Measurements from ENCODE around the gene EVX1.

EVX1 gene

DNA sequence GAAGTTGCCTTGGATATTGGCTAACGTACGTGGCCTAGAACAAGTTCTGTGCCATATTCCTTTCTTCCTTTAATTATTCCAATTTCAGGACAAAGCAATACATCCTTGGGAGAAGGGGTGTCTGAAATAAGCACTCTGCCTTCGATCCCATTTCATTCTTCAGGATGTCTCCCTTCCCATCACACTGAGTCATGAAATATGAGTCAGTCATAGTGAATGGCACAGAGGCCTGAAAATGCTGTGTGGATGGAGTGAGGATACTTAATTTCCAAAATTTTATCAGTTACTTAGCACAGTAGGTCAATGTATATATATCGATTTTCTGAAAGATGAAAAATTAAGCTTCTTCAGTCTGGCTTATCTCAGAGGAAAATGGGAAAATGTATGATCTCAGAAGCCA is 19.5 kb downstream of the EVX1 start:
- DNase-seq (ENCODE audit: low read depth): no peak
- H3K4me3 ChIP-seq (ENCODE audit: control insufficient read depth, low read depth, low read length): no peak overlapping the region
- TF ChIP-seq, protein P1, sequence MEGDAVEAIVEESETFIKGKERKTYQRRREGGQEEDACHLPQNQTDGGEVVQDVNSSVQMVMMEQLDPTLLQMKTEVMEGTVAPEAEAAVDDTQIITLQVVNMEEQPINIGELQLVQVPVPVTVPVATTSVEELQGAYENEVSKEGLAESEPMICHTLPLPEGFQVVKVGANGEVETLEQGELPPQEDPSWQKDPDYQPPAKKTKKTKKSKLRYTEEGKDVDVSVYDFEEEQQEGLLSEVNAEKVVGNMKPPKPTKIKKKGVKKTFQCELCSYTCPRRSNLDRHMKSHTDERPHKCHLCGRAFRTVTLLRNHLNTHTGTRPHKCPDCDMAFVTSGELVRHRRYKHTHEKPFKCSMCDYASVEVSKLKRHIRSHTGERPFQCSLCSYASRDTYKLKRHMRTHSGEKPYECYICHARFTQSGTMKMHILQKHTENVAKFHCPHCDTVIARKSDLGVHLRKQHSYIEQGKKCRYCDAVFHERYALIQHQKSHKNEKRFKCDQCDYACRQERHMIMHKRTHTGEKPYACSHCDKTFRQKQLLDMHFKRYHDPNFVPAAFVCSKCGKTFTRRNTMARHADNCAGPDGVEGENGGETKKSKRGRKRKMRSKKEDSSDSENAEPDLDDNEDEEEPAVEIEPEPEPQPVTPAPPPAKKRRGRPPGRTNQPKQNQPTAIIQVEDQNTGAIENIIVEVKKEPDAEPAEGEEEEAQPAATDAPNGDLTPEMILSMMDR (IDR thresholded peaks at IDR 0.05; ENCODE audit: control insufficient read depth, insufficient read depth, low read depth, low read length, missing control alignments): no peak

DNA sequence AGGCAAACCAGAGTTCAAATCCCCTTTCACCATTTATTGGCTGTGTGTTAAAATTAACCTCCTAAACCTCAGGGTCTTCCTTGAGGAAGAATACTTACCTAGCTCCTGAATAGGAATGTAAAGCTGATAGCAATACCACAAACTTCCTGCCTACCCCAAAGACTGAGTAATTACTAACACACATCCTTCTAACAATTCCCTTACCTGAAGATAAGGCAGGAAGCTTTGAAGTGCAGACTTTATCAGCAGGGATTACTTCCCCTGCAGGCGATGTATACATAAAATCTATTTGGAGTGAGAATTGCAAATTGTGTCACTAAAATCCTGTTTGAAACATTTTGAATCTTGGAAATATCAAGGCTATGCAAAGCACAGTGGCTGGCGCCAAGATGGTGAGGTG is 21.2 kb downstream of the EVX1 start:
- H3K4me3 ChIP-seq (ENCODE audit: control insufficient read depth, low read depth, low read length): no peak overlapping the region
- TF ChIP-seq, protein P1 (IDR thresholded peaks at IDR 0.05; ENCODE audit: control insufficient read depth, insufficient read depth, low read depth, low read length, missing control alignments): no peak
- no peak for DNase-seq (ENCODE audit: low read depth)

DNA sequence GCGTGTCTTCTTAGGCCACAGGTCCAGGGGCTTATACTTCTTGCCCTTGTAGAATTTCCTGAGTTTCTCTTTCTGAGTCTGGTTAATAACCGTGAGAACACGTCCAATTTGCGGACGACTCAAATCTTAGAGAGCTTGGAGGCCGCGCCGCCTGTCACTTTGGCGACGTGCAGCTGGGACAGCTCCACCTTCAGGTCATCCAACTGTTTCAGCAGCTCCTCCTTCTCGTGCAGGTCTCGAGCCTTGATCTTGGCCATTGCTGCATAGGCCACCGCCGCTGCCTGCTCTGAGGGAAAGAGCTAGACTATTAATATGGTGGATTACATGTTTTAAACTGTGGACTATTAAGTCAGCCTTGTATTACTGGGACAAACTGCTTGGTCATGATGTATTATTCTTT is 26.9 kb downstream of the EVX1 start:
- no peak overlapping the region for H3K4me3 ChIP-seq (ENCODE audit: control insufficient read depth, low read depth, low read length)
- DNase-seq (ENCODE audit: low read depth): no peak
- TF ChIP-seq, protein P1 (IDR thresholded peaks at IDR 0.05; ENCODE audit: control insufficient read depth, insufficient read depth, low read depth, low read length, missing control alignments): no peak

DNA sequence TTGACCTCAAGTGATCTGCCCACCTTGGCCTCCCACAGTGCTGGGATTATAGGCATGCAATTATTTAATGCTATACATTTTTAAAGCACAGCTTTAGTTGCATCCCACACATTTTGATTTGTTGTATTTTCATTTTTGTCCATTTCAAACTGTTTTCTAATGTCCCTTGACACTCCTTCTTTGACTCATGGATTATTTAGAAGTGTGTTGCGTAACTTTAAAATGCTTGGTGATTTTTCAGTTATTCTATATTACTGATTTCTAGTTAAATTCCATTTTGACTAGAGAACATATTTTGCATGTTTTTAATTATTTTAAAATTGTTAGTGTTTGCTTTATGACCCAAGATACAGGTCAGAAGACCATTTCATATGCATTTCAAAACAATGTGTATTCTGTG is 28.8 kb downstream of the EVX1 start:
- no peak overlapping the region for H3K4me3 ChIP-seq (ENCODE audit: control insufficient read depth, low read depth, low read length)
- TF ChIP-seq, protein P1 (IDR thresholded peaks at IDR 0.05; ENCODE audit: control insufficient read depth, insufficient read depth, low read depth, low read length, missing control alignments): no peak
- no peak for DNase-seq (ENCODE audit: low read depth)

DNA sequence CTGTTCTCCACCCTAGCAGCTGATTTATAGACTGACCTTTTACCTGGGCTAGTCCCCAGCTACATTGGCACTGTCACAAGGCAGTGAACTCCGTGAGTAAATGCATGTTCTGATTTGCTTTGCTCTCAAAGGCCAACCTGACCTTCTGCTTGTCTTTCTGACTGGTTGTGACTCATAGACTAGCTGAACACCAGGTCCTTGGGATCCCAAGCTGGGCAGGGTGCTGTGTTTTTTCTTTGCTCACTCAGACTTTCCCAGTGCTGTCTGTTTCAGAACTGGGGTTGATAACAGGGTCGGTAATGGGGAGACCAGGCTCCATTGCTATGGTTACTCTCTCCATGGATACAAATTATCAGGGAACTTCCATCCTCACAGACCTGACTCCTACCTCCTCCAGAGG is 35.0 kb downstream of the EVX1 start:
- TF ChIP-seq, protein P1 (IDR thresholded peaks at IDR 0.05; ENCODE audit: control insufficient read depth, insufficient read depth, low read depth, low read length, missing control alignments): no peak
- no peak overlapping the region for H3K4me3 ChIP-seq (ENCODE audit: control insufficient read depth, low read depth, low read length)
- DNase-seq (ENCODE audit: low read depth): no peak

DNA sequence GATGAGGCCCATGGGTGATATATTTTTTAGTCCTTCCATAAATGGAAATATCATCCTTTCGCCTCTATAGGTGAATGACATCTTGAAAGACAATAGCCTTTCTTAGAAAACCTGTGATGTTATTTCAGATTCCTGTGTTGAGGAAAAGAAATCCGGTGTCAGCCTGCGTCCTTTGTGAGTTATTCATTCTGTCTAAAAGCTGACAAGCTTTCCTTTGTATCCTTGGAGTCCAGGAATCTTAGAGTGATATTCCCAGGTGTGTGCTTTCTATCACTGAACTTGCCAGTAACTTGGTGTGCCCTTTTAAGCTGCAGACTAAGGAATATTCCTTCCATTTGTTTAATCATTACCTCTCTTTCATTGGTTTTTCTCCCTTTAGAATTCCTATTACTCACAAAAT is 41.0 kb downstream of the EVX1 start:
- no peak for DNase-seq (ENCODE audit: low read depth)
- TF ChIP-seq, protein P1 (IDR thresholded peaks at IDR 0.05; ENCODE audit: control insufficient read depth, insufficient read depth, low read depth, low read length, missing control alignments): no peak
- H3K4me3 ChIP-seq (ENCODE audit: control insufficient read depth, low read depth, low read length): no peak overlapping the region

DNA sequence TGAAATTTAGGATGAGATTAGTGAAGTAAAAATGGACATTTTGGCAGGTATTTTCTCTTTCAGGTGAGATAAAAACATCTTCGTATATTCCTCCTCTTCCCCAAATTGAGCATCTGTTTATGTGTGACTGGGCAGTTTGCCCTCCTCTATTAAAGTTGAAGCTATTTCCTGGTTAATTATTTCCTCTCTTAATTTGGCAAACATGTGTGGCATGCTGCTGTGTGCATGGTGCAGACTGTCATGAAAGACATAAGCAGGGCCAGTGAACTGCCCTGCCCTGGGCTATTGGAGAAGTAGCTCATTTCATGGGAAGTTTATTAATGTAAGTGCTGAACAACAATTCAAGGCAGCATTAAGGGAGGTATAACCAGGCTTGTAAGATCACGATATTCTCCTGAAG is 52.6 kb downstream of the EVX1 start:
- H3K4me3 ChIP-seq (ENCODE audit: control insufficient read depth, low read depth, low read length): no peak overlapping the region
- no peak for DNase-seq (ENCODE audit: low read depth)
- TF ChIP-seq, protein P1 (IDR thresholded peaks at IDR 0.05; ENCODE audit: control insufficient read depth, insufficient read depth, low read depth, low read length, missing control alignments): no peak
